Measurements from ENCODE around the gene NHLRC2. TPM values are rescaled to one million over a fixed set of nuclear protein-coding genes. Genes with fewer than 3 reads are reported as not detected.

The NHLRC2 gene
- total RNA-seq, 1 donor from 2014 or later = 50.1 TPM

- no peak overlapping the region for H3K4me3 ChIP-seq
- DNase-seq = no peak
- peaks cover 49% of the 10 kb centered on the region for H3K4me1 ChIP-seq
- TF ChIP-seq, protein P1, sequence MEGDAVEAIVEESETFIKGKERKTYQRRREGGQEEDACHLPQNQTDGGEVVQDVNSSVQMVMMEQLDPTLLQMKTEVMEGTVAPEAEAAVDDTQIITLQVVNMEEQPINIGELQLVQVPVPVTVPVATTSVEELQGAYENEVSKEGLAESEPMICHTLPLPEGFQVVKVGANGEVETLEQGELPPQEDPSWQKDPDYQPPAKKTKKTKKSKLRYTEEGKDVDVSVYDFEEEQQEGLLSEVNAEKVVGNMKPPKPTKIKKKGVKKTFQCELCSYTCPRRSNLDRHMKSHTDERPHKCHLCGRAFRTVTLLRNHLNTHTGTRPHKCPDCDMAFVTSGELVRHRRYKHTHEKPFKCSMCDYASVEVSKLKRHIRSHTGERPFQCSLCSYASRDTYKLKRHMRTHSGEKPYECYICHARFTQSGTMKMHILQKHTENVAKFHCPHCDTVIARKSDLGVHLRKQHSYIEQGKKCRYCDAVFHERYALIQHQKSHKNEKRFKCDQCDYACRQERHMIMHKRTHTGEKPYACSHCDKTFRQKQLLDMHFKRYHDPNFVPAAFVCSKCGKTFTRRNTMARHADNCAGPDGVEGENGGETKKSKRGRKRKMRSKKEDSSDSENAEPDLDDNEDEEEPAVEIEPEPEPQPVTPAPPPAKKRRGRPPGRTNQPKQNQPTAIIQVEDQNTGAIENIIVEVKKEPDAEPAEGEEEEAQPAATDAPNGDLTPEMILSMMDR (IDR thresholded peaks at IDR 0.05; ENCODE audit: borderline replicate concordance) = no peak
- H3K27me3 ChIP-seq (ENCODE audit: low read depth) = no peaks in the 10 kb centered on the region
- intact Hi-C loops (cut with micrococcal nuclease) = no loop called here
- peaks cover 30% of the 10 kb centered on the region for H3K36me3 ChIP-seq
- H3K27ac ChIP-seq (replicated peaks) = peak overlapping the region; percentile 22
- no peaks in the 10 kb centered on the region for H3K9me3 ChIP-seq (replicated peaks)
Measured at GRCh38 chr10:113866551-113867394, 12.3 kb downstream of the NHLRC2 start.

- peaks cover 49% of the 10 kb centered on the region for H3K4me1 ChIP-seq
- no peaks in the 10 kb centered on the region for H3K27me3 ChIP-seq (ENCODE audit: low read depth)
- H3K4me3 ChIP-seq = no peak overlapping the region
- H3K9me3 ChIP-seq (replicated peaks) = peaks cover 11% of the 10 kb centered on the region
- H3K27ac ChIP-seq (replicated peaks) = no peak overlapping the region
- no peak for DNase-seq
- H3K36me3 ChIP-seq = peaks cover 32% of the 10 kb centered on the region
- TF ChIP-seq, protein P1 (IDR thresholded peaks at IDR 0.05; ENCODE audit: borderline replicate concordance) = no peak
- intact Hi-C loops (cut with micrococcal nuclease) = no loop called here
Measured at GRCh38 chr10:113867904-113868303, 13.4 kb downstream of the NHLRC2 start.

DNA sequence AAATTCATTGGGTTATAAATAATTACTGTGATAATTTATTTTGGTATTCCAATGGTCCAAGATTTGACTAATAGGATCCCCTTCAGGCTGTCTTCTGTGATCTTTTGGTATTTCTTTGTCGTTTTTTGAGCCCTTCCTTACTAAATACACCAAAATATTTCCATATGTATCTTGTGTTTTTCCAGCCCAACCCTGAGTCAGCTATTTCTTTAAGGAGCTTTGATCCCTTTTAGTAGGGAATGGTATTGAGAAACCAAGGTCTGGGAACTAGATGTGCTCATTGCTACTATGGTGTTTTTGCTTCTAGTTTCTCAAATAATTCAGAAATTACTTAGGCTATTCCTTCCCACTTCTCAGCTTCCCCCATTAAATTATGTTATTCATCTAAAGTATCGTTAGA lies 15.3 kb downstream of the NHLRC2 start:
- H3K9me3 ChIP-seq (replicated peaks) = peaks cover 16% of the 10 kb centered on the region
- no peak overlapping the region for H3K4me3 ChIP-seq
- peaks cover 24% of the 10 kb centered on the region for H3K36me3 ChIP-seq
- H3K27me3 ChIP-seq (ENCODE audit: low read depth) = no peaks in the 10 kb centered on the region
- H3K27ac ChIP-seq (replicated peaks) = no peak overlapping the region
- peaks cover 49% of the 10 kb centered on the region for H3K4me1 ChIP-seq
- TF ChIP-seq, protein P1 (IDR thresholded peaks at IDR 0.05; ENCODE audit: borderline replicate concordance) = no peak
- DNase-seq = no peak
- intact Hi-C loops (cut with micrococcal nuclease) = no loop called here

DNA sequence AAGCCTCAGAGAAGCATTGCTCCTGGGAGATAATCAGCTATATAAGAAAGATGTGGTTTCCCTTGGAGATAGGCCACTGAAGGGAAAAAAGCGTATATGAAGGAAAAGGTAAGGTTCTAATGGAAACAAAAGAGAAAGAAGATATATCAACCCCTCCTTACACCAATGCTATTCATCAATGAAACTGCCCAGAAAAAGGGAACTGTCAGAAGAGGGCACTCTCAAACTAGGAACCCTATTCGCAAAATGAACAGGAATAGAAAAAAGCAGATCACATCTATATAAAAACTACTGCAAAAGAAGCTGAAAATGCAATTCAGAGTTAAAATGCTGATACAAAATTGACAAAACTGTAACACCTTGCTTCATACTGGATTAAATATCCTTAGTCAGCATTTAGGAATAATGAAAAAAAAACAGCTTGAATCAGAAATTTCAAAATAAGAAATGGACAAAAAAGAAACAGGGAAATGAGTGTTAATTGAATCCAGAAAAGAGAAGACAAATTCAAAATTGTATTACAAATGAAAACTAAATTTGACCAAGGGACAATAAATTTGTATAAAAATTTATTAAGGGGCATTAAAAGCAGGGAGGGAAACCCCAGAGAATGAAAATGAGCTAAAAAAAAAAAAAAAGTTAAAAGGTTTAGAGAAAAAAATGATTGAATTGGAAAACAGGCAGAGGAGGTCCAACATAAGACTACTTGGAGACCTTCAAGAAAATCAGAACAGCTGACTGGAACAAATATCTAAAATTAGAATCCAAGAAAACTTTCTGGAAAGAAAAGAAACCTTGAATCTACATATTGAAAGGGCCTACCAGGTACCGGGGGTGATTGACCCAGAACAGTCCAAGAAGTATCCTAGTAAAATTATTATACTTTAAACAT lies 17.9 kb downstream of the NHLRC2 start:
- TF ChIP-seq, protein P1 (IDR thresholded peaks at IDR 0.05; ENCODE audit: borderline replicate concordance) = no peak
- peaks cover 49% of the 10 kb centered on the region for H3K4me1 ChIP-seq
- peaks cover 16% of the 10 kb centered on the region for H3K9me3 ChIP-seq (replicated peaks)

DNA sequence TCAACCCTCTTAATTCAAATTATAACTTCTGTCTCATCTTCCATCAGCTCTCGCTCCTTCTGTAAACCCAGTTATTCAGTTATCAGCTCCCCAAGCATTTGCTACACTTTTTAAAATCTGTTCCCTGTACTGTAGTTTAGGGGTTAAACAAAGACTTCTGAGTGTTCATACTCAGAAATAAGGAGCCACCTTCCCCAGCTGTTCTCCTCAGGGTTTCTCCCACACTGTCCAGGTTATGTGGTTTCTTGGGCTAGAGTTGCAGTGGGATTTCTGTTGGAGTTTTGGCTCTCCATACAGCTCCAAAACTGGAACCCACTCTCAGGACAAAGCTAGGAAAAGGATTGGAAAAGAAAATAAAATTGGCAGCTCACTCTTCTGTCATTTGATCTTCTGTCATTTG lies 20.8 kb downstream of the NHLRC2 start:
- Histone ChIP-seq H3K27me3 (ENCODE audit: low read depth) (no peaks in the 10 kb centered on the region), H3K4me3 (no peak overlapping the region), H3K9me3 (replicated peaks) (peaks cover 16% of the 10 kb centered on the region), H3K4me1 (peaks cover 30% of the 10 kb centered on the region), H3K36me3 (peaks cover 52% of the 10 kb centered on the region), H3K27ac (replicated peaks) (peak overlapping the region; percentile 25)
- no peak for DNase-seq
- intact Hi-C loops (cut with micrococcal nuclease) = no loop called here
- TF ChIP-seq, protein P1 (IDR thresholded peaks at IDR 0.05; ENCODE audit: borderline replicate concordance) = no peak

More for the DNA sequence above, 17.9 kb downstream of the NHLRC2 start:
- no peak overlapping the region for H3K4me3 ChIP-seq
- H3K27me3 ChIP-seq (ENCODE audit: low read depth) = no peaks in the 10 kb centered on the region
- intact Hi-C loops (cut with micrococcal nuclease) = no loop called here
- H3K36me3 ChIP-seq = peaks cover 35% of the 10 kb centered on the region
- H3K27ac ChIP-seq (replicated peaks) = no peak overlapping the region
- DNase-seq = no peak
